ENCODE results near the gene CBX4. TPM values are rescaled to one million over a fixed set of nuclear protein-coding genes. Genes with fewer than 3 reads are reported as not detected.

Gene CBX4
- polyA plus RNA-seq, 4 donors = 5.4 to 50.4 (median 10.7) TPM

GRCh38 chr17:79811868-79812352, 27.3 kb downstream of the CBX4 start:
- Histone ChIP-seq H3K36me3 (ENCODE audit: control insufficient read depth in 3 of 3, insufficient read depth in 2 of 3, low read depth in 1 of 3, low read length in 3 of 3) (no peaks in the 10 kb centered on the region), H3K9me3 (ENCODE audit: control insufficient read depth in 2 of 2, insufficient read depth in 1 of 2, low read depth in 1 of 2, low read length in 1 of 2) (peaks cover 0 to 2% of the 10 kb centered on the region in 2 donors), H3K4me3 (ENCODE audit: low read depth in 1 of 3, low read length in 3 of 3) (no peak overlapping the region), H3K27ac (ENCODE audit: low read depth in 1 of 3, low read length in 2 of 3) (no peak overlapping the region), H3K4me1 (ENCODE audit: control insufficient read depth in 3 of 3, insufficient read depth in 2 of 3, low read depth in 1 of 3, low read length in 2 of 3) (peaks cover 0 to 46% (median 0%) of the 10 kb centered on the region in 3 donors), H3K27me3 (ENCODE audit: control insufficient read depth in 3 of 3, insufficient read depth in 3 of 3, low read length in 3 of 3) (peaks cover 0 to 90% (median 61%) of the 10 kb centered on the region in 3 donors)
- FAIRE-seq (no peak), DNase-seq (no peak)
- WGBS, 3 donors = 3 to 4% (median 3%) methylated on average over 20 of the region's 20 CpGs

GRCh38 chr17:79811011-79811867, 28.0 kb downstream of the CBX4 start:
- Histone ChIP-seq H3K27ac (ENCODE audit: low read depth in 1 of 3, low read length in 2 of 3) (no peak overlapping the region), H3K4me1 (ENCODE audit: control insufficient read depth in 3 of 3, insufficient read depth in 2 of 3, low read depth in 1 of 3, low read length in 2 of 3) (peaks cover 0 to 46% (median 0%) of the 10 kb centered on the region in 3 donors), H3K9me3 (ENCODE audit: control insufficient read depth in 2 of 2, insufficient read depth in 1 of 2, low read depth in 1 of 2, low read length in 1 of 2) (peaks cover 0 to 2% of the 10 kb centered on the region in 2 donors), H3K4me3 (ENCODE audit: low read depth in 1 of 3, low read length in 3 of 3) (no peak overlapping the region), H3K36me3 (ENCODE audit: control insufficient read depth in 3 of 3, insufficient read depth in 2 of 3, low read depth in 1 of 3, low read length in 3 of 3) (no peaks in the 10 kb centered on the region), H3K27me3 (ENCODE audit: control insufficient read depth in 3 of 3, insufficient read depth in 3 of 3, low read length in 3 of 3) (peaks cover 0 to 90% (median 61%) of the 10 kb centered on the region in 3 donors)
- WGBS, 3 donors = 1 to 3% (median 1%) methylated on average over 45 to 66 of the region's 66 CpGs
- DNase-seq (peak in 1 of 2 donors; percentile 64), FAIRE-seq (no peak)

GRCh38 chr17:79810130-79811010, 28.9 kb downstream of the CBX4 start:
- FAIRE-seq = no peak
- Histone ChIP-seq H3K27ac (ENCODE audit: low read depth in 1 of 3, low read length in 2 of 3) (no peak overlapping the region), H3K4me1 (ENCODE audit: control insufficient read depth in 3 of 3, insufficient read depth in 2 of 3, low read depth in 1 of 3, low read length in 2 of 3) (peaks cover 0 to 46% (median 0%) of the 10 kb centered on the region in 3 donors), H3K4me3 (ENCODE audit: low read depth in 1 of 3, low read length in 3 of 3) (peak overlapping the region in 1 of 3 donors; percentile 31), H3K27me3 (ENCODE audit: control insufficient read depth in 3 of 3, insufficient read depth in 3 of 3, low read length in 3 of 3) (peaks cover 0 to 91% (median 61%) of the 10 kb centered on the region in 3 donors), H3K36me3 (ENCODE audit: control insufficient read depth in 3 of 3, insufficient read depth in 2 of 3, low read depth in 1 of 3, low read length in 3 of 3) (no peaks in the 10 kb centered on the region), H3K9me3 (ENCODE audit: control insufficient read depth in 2 of 2, insufficient read depth in 1 of 2, low read depth in 1 of 2, low read length in 1 of 2) (peaks cover 0 to 2% of the 10 kb centered on the region in 2 donors)
- 0 to 1% (median 1%) methylated on average over 53 to 79 of the region's 79 CpGs for WGBS, 3 donors
- peak; percentile 80 to 88 for DNase-seq

GRCh38 chr17:79809530-79810129, 29.6 kb downstream of the CBX4 start:
- Histone ChIP-seq H3K4me1 (ENCODE audit: control insufficient read depth in 3 of 3, insufficient read depth in 2 of 3, low read depth in 1 of 3, low read length in 2 of 3) (peaks cover 0 to 44% (median 0%) of the 10 kb centered on the region in 3 donors), H3K27me3 (ENCODE audit: control insufficient read depth in 3 of 3, insufficient read depth in 3 of 3, low read length in 3 of 3) (peaks cover 0 to 92% (median 62%) of the 10 kb centered on the region in 3 donors), H3K4me3 (ENCODE audit: low read depth in 1 of 3, low read length in 3 of 3) (no peak overlapping the region), H3K27ac (ENCODE audit: low read depth in 1 of 3, low read length in 2 of 3) (no peak overlapping the region), H3K36me3 (ENCODE audit: control insufficient read depth in 3 of 3, insufficient read depth in 2 of 3, low read depth in 1 of 3, low read length in 3 of 3) (no peaks in the 10 kb centered on the region), H3K9me3 (ENCODE audit: control insufficient read depth in 2 of 2, insufficient read depth in 1 of 2, low read depth in 1 of 2, low read length in 1 of 2) (peaks cover 0 to 2% of the 10 kb centered on the region in 2 donors)
- FAIRE-seq (no peak), DNase-seq (peak; percentile 46 to 54)
- WGBS, 3 donors = 2 to 4% (median 3%) methylated on average over 21 to 40 of the region's 40 CpGs

GRCh38 chr17:79808763-79809529, 30.3 kb downstream of the CBX4 start:
- Histone ChIP-seq H3K36me3 (ENCODE audit: control insufficient read depth in 3 of 3, insufficient read depth in 2 of 3, low read depth in 1 of 3, low read length in 3 of 3) (no peaks in the 10 kb centered on the region), H3K27ac (ENCODE audit: low read depth in 1 of 3, low read length in 2 of 3) (no peak overlapping the region), H3K27me3 (ENCODE audit: control insufficient read depth in 3 of 3, insufficient read depth in 3 of 3, low read length in 3 of 3) (peaks cover 0 to 92% (median 65%) of the 10 kb centered on the region in 3 donors), H3K4me3 (ENCODE audit: low read depth in 1 of 3, low read length in 3 of 3) (no peak overlapping the region), H3K4me1 (ENCODE audit: control insufficient read depth in 3 of 3, insufficient read depth in 2 of 3, low read depth in 1 of 3, low read length in 2 of 3) (peaks cover 0 to 42% (median 0%) of the 10 kb centered on the region in 3 donors), H3K9me3 (ENCODE audit: control insufficient read depth in 2 of 2, insufficient read depth in 1 of 2, low read depth in 1 of 2, low read length in 1 of 2) (peaks cover 0 to 3% of the 10 kb centered on the region in 2 donors)
- DNase-seq (peak; percentile 83 to 87), FAIRE-seq (no peak)
- WGBS, 3 donors = 15 to 22% (median 18%) methylated on average over 20 of the region's 20 CpGs

DNA sequence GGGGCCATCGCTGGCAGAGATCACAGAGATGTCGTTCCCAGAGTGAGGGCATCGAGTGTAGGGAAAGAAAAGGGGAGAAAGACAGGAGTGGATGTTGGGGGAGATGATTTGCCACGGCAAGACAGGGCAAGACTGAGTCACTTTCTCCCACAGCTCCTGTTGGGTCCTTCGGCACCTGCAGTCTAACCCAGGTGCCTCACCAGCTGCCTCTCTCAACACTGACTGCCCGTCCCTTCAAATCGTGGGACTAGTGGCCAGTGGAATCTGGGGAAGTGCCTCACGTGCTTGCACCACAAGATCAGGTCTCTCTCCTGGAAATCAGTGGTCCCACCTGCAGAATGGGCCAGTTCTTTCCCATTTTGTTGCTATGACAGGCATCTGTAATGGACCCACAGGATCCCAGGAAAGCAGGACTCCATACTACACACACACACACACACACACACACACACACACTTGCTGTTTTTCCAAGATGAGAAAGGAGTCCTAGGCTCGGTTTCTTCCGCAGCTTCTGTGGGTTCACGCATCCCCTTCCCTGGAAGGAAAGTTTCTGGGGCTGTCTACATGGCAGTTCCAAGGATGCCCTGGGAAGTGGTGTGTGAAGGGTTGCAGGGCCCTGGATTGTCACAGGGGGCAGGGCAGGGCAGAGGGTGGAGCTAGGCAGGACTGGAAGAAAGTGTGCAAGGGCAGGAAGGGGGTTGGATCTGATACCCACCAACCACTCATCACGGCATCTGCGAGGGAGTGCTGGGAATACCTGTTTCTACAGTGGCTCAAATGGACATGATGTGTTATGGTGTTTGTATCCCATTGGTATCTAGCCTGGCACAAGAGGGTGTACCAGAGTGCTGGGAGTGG, 32.1 kb downstream of the CBX4 start:
- Histone ChIP-seq H3K4me1 (ENCODE audit: control insufficient read depth in 3 of 3, insufficient read depth in 2 of 3, low read depth in 1 of 3, low read length in 2 of 3) (peaks cover 0 to 33% (median 0%) of the 10 kb centered on the region in 3 donors), H3K27ac (ENCODE audit: low read depth in 1 of 3, low read length in 2 of 3) (no peak overlapping the region), H3K36me3 (ENCODE audit: control insufficient read depth in 3 of 3, insufficient read depth in 2 of 3, low read depth in 1 of 3, low read length in 3 of 3) (no peaks in the 10 kb centered on the region), H3K27me3 (ENCODE audit: control insufficient read depth in 3 of 3, insufficient read depth in 3 of 3, low read length in 3 of 3) (peaks cover 0 to 98% (median 78%) of the 10 kb centered on the region in 3 donors), H3K9me3 (ENCODE audit: control insufficient read depth in 2 of 2, insufficient read depth in 1 of 2, low read depth in 1 of 2, low read length in 1 of 2) (peaks cover 0 to 16% of the 10 kb centered on the region in 2 donors), H3K4me3 (ENCODE audit: low read depth in 1 of 3, low read length in 3 of 3) (no peak overlapping the region)
- 31 to 35% (median 31%) methylated on average over 13 of the region's 13 CpGs for WGBS, 3 donors
- DNase-seq (no peak), FAIRE-seq (no peak)

GRCh38 chr17:79806446-79806760, 32.8 kb downstream of the CBX4 start:
- FAIRE-seq = no peak
- Histone ChIP-seq H3K9me3 (ENCODE audit: control insufficient read depth in 2 of 2, insufficient read depth in 1 of 2, low read depth in 1 of 2, low read length in 1 of 2) (peaks cover 0 to 18% of the 10 kb centered on the region in 2 donors), H3K27me3 (ENCODE audit: control insufficient read depth in 3 of 3, insufficient read depth in 3 of 3, low read length in 3 of 3) (peaks cover 3 to 98% (median 77%) of the 10 kb centered on the region in 3 donors), H3K27ac (ENCODE audit: low read depth in 1 of 3, low read length in 2 of 3) (no peak overlapping the region), H3K36me3 (ENCODE audit: control insufficient read depth in 3 of 3, insufficient read depth in 2 of 3, low read depth in 1 of 3, low read length in 3 of 3) (no peaks in the 10 kb centered on the region), H3K4me3 (ENCODE audit: low read depth in 1 of 3, low read length in 3 of 3) (no peak overlapping the region), H3K4me1 (ENCODE audit: control insufficient read depth in 3 of 3, insufficient read depth in 2 of 3, low read depth in 1 of 3, low read length in 2 of 3) (peaks cover 0 to 29% (median 0%) of the 10 kb centered on the region in 3 donors)
- WGBS, 3 donors = 29 to 43% (median 35%) methylated on average over 4 of the region's 4 CpGs
- no peak for DNase-seq
